ENCODE measurements around the gene FBXO21.

GRCh38 chr12:117152793-117153775 is 37.2 kb downstream of the FBXO21 start:
- no peak for TF ChIP-seq CTCF (IDR thresholded peaks at IDR 0.05; ENCODE audit: insufficient read depth, low read depth, low read length)
- no peak for TF ChIP-seq EZH2 (IDR thresholded peaks at IDR 0.05; ENCODE audit: insufficient read depth, low read length)

Data from astrocyte (in vitro differentiated cells and primary cell).